Measurements from ENCODE around the gene BANP.

- TF ChIP-seq CTCF (conservative IDR thresholded peaks at IDR 0.05; ENCODE audit: low read depth, low read length) (no peak), EZH2 (IDR thresholded peaks at IDR 0.05; ENCODE audit: low read length, unreplicated experiment) (no peak)
Observed at GRCh38 chr16:88103011-88103410, 151.8 kb downstream of the BANP start.

Data from PC-3 (cell line).